Measurements from ENCODE around the gene KRTAP9-1. TPM values are rescaled to one million over a fixed set of nuclear protein-coding genes. Genes with fewer than 3 reads are reported as not detected.
"Not testable (repeated sequence)": the region's sequence is repeated elsewhere in the genome, so short reads cannot be mapped to it uniquely, and the experiment has no call there.

The KRTAP9-1 gene
- not detected for total RNA-seq

DNA sequence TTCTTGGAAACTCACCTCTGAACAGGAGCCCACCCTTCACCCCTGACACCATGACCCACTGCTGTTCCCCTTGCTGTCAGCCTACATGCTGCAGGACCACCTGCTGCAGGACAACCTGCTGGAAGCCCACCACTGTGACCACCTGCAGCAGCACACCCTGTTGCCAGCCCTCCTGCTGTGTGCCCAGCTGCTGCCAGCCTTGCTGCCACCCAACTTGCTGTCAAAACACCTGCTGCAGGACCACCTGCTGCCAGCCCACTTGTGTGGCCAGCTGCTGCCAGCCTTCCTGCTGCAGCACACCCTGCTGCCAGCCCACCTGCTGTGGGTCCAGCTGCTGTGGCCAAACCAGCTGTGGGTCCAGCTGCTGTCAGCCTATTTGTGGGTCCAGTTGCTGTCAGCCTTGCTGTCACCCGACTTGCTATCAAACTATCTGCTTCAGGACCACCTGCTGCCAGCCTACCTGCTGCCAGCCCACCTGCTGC lies at the start of gene KRTAP9-1:
TSS of gene KRTAP9-1 (plus strand) at position 51 of the 482 bp plus-strand sequence. CDS start at position 51, 0 bp downstream.
- H3K27me3 Mint-ChIP-seq; ATAC-seq; POLR2A ChIA-PET; CTCF ChIA-PET; H3K36me3 Mint-ChIP-seq (ENCODE audit: low read depth); H3K4me3 Mint-ChIP-seq; DNase-seq; H3K9me3 Mint-ChIP-seq (ENCODE audit: low read depth); H3K4me1 Mint-ChIP-seq; H3K27ac Mint-ChIP-seq; intact Hi-C loops (cut with DNase I, micrococcal nuclease): not testable (repeated sequence)

DNA sequence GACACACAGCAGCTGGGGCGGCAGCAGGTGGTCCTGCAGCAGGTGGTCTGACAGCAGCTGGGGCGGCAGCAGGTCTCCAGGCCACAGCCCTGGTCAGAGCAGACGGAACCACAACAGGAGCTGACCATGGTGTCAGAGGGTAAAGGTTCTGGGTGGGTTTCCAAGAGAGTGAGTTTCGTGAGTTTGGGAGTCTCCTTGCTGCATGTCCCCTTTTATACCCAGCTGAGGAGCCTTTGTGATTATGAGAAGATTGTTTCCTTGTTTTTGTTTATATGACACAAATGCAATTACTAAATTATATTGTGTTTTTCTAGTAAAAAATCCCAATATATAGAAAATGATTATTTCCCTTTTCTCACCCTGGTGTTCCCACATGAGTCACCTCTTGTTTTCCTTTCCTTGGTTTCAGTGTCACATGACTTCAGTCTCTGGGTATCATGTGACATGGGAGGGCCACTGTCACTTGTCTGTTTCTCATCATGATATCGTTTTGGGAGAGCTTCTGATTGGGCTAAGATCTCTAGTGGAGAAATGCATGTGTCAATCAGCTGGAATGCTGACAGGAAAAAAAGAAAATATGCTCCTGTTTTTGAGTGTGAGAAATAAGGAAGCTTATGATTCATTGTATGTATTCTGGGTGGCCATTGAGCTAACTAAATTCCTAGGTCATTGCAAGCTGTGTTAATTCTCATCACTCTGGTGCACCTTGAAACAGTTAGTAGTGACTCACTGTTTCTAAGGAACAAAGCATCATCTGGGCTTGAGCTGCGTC lies 49.1 kb upstream of the KRTAP9-1 start, which contains the start of gene KRTAP4-6:
TSS of gene KRTAP4-6 (minus strand) at position 185 of the 772 bp plus-strand sequence. CDS start at position 128, 57 bp downstream.
- POLR2A ChIA-PET: interaction anchor here (0.9 kb wide), 1 partner anchor 11 kb away, joined by 3 read pairs; no protein-coding TSS in a partner anchor
- intact Hi-C loops (cut with DNase I, micrococcal nuclease): loop anchor here in 1 of 2 experiments (2.0 kb wide), 1 partner anchor 56 kb away; the partner anchor contains the start of gene KRTAP4-7

GRCh38 chr17:41141361-41141760 lies 48.3 kb upstream of the KRTAP9-1 start:
- DNase-seq (no peak), ATAC-seq (no peak)
- Mint-ChIP-seq H3K4me1 (no peaks in the 10 kb centered on the region), H3K9me3 (ENCODE audit: low read depth) (peaks cover 20% of the 10 kb centered on the region), H3K4me3 (no peak overlapping the region), H3K27ac (no peak overlapping the region), H3K27me3 (peaks cover 2% of the 10 kb centered on the region), H3K36me3 (ENCODE audit: low read depth) (peaks cover 2% of the 10 kb centered on the region)
- POLR2A ChIA-PET: interaction anchor here (0.9 kb wide), 1 partner anchor 12 kb away, joined by 3 read pairs; no protein-coding TSS in a partner anchor
- intact Hi-C loops (cut with DNase I, micrococcal nuclease): loop anchor here in 1 of 2 experiments (2.0 kb wide), 1 partner anchor 57 kb away; the partner anchor contains the start of gene KRTAP4-7
- CTCF ChIA-PET: interaction anchor here (0.8 to 1.1 kb wide), 2 partner anchors 181 to 524 kb away, joined by 3 read pairs; no protein-coding TSS in a partner anchor

More for the DNA sequence above, 49.1 kb upstream of the KRTAP9-1 start, which contains the start of gene KRTAP4-6:
- peaks cover 20% of the 10 kb centered on the region for H3K9me3 Mint-ChIP-seq (ENCODE audit: low read depth)
- no peak within 1 kb of the TSS for H3K4me3 Mint-ChIP-seq
- CTCF ChIA-PET: no interaction called here
- H3K27ac Mint-ChIP-seq: no peak within 1 kb of the TSS
- peaks cover 2% of the 10 kb centered on the region for H3K36me3 Mint-ChIP-seq (ENCODE audit: low read depth)
- ATAC-seq (no peak), DNase-seq (no peak)
- H3K27me3 Mint-ChIP-seq: peaks cover 2% of the 10 kb centered on the region
- no peaks in the 10 kb centered on the region for H3K4me1 Mint-ChIP-seq

DNA sequence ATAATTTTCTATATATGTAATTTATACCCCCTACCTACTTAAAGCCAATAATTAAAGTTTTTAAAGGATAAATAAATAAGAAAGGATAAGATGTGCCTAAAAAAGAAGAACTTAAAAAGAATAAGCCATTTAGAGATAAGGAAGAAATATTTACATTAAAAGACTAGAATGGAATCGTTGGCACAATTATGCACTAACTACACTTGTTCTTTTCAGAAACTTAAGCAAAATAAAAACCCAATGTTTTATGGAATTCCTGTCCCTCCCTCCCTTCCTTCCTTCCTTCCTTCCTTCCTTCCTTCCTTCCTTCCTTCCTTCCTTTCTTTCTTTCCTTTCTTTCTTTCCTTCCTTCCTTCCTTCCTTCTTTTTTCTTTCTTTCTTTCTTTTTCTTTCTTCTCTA lies 44.8 kb upstream of the KRTAP9-1 start:
- Mint-ChIP-seq H3K27me3 (peaks cover 3% of the 10 kb centered on the region), H3K9me3 (ENCODE audit: low read depth) (peaks cover 17% of the 10 kb centered on the region), H3K27ac (no peak overlapping the region), H3K4me3 (no peak overlapping the region), H3K36me3 (ENCODE audit: low read depth) (peaks cover 2% of the 10 kb centered on the region), H3K4me1 (no peaks in the 10 kb centered on the region)
- ChIA-PET CTCF (no interaction called here), POLR2A (no interaction called here)
- ATAC-seq (no peak), DNase-seq (no peak)
- intact Hi-C loops (cut with DNase I, micrococcal nuclease): no loop called here

DNA sequence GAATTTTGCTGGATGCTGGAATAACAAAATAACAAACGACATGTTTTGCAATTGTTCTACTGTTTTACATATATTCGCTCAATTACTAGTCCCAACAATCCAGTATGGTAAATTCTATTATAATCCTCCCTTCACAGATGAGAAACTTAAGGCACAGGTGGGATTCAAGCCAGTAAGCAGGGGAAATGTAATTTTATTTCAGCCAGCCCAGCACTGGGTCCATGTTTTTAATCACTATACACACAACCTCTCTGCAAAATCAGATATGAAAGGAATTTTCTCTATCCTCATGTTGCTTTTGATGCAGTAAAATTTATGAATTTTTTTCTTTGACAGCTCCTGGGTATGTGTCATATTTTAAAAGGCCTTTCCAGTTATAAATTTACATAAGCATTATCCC lies 44.4 kb upstream of the KRTAP9-1 start:
- H3K27ac Mint-ChIP-seq: no peak overlapping the region
- H3K9me3 Mint-ChIP-seq (ENCODE audit: low read depth): peaks cover 17% of the 10 kb centered on the region
- ATAC-seq (no peak), DNase-seq (no peak)
- peaks cover 3% of the 10 kb centered on the region for H3K27me3 Mint-ChIP-seq
- H3K36me3 Mint-ChIP-seq (ENCODE audit: low read depth): peaks cover 2% of the 10 kb centered on the region
- intact Hi-C loops (cut with DNase I, micrococcal nuclease): no loop called here
- POLR2A ChIA-PET: no interaction called here
- H3K4me3 Mint-ChIP-seq: no peak overlapping the region
- CTCF ChIA-PET: interaction anchor here (1.1 kb wide), 1 partner anchor 38 kb away, joined by 3 read pairs; no protein-coding TSS in a partner anchor
- no peaks in the 10 kb centered on the region for H3K4me1 Mint-ChIP-seq

DNA sequence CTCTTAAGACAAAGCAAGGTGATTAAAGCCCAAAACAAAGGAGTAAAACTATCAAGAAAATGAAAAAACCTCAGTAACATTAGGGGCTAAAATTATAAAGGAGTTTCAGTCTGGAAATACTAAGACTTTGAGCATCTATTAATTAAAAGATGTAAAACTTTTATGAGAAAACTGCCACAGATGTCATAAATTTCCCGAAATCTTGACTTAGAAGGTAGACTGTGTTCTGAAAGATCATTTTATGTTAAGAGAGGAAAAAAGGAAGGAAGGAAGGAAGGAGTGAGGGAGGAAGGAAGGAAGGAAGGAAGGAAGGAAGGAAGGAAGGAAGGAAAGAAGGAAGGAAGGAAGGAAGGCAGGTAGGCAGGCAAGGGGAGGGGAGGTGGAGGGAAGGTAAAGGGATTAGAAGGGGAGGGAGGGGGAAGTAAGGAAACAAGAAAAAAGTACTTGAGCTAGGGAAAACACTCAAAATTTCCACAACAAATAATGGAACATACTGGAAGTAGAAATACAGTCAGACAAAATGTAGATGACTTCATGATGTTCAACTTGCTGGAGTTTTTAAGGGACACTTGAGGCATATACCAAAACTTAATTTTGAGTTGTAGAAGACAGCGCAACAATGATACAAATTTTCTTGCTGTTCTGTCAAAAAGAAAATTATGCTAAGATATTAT lies 42.0 kb upstream of the KRTAP9-1 start:
- peaks cover 2% of the 10 kb centered on the region for H3K36me3 Mint-ChIP-seq (ENCODE audit: low read depth)
- ATAC-seq (no peak), DNase-seq (no peak)
- no peak overlapping the region for H3K27ac Mint-ChIP-seq
- no peaks in the 10 kb centered on the region for H3K4me1 Mint-ChIP-seq
- no peak overlapping the region for H3K4me3 Mint-ChIP-seq
- CTCF ChIA-PET: no interaction called here
- POLR2A ChIA-PET: no interaction called here
- intact Hi-C loops (cut with DNase I, micrococcal nuclease): no loop called here
- peaks cover 3% of the 10 kb centered on the region for H3K27me3 Mint-ChIP-seq
- H3K9me3 Mint-ChIP-seq (ENCODE audit: low read depth): peaks cover 13% of the 10 kb centered on the region

- DNase-seq; H3K27me3 Mint-ChIP-seq; H3K4me1 Mint-ChIP-seq; H3K27ac Mint-ChIP-seq; intact Hi-C loops (cut with DNase I, micrococcal nuclease); H3K9me3 Mint-ChIP-seq (ENCODE audit: low read depth); H3K36me3 Mint-ChIP-seq (ENCODE audit: low read depth); ATAC-seq; POLR2A ChIA-PET; H3K4me3 Mint-ChIP-seq: not testable (repeated sequence)
- CTCF ChIA-PET: interaction anchor here (0.7 kb wide), 1 partner anchor 133 kb away, joined by 3 read pairs; no protein-coding TSS in a partner anchor
Observed at GRCh38 chr17:41148971-41149651, 40.6 kb upstream of the KRTAP9-1 start.

- ATAC-seq: no peak
- no peak within 1 kb of the TSS for H3K4me3 Mint-ChIP-seq
- ChIA-PET CTCF (interaction anchor here (0.7 kb wide), 1 partner anchor 134 kb away, joined by 3 read pairs; no protein-coding TSS in a partner anchor), POLR2A (no interaction called here)
- H3K4me1 Mint-ChIP-seq: no peaks in the 10 kb centered on the region
- no peaks in the 10 kb centered on the region for H3K36me3 Mint-ChIP-seq (ENCODE audit: low read depth)
- H3K27ac Mint-ChIP-seq: no peak within 1 kb of the TSS
- H3K9me3 Mint-ChIP-seq (ENCODE audit: low read depth): no peaks in the 10 kb centered on the region
- intact Hi-C loops (cut with DNase I, micrococcal nuclease): no loop called here
- DNase-seq: no peak
- peaks cover 3% of the 10 kb centered on the region for H3K27me3 Mint-ChIP-seq
Observed at GRCh38 chr17:41149652-41149985, 40.1 kb upstream of the KRTAP9-1 start, which contains the start of gene KRTAP4-5. TSS of gene KRTAP4-5 (minus strand) at chr17:41149825. CDS start at chr17:41149767, 58 bp downstream.

GRCh38 chr17:41150026-41150425 lies 39.7 kb upstream of the KRTAP9-1 start:
- ChIA-PET POLR2A (no interaction called here), CTCF (interaction anchor here (0.7 kb wide), 1 partner anchor 134 kb away, joined by 3 read pairs; no protein-coding TSS in a partner anchor)
- peaks cover 3% of the 10 kb centered on the region for H3K27me3 Mint-ChIP-seq
- DNase-seq: no peak
- H3K9me3 Mint-ChIP-seq (ENCODE audit: low read depth): no peaks in the 10 kb centered on the region
- ATAC-seq: no peak
- H3K4me3 Mint-ChIP-seq: no peak overlapping the region
- no peaks in the 10 kb centered on the region for H3K36me3 Mint-ChIP-seq (ENCODE audit: low read depth)
- intact Hi-C loops (cut with DNase I, micrococcal nuclease): no loop called here
- H3K27ac Mint-ChIP-seq: no peak overlapping the region
- H3K4me1 Mint-ChIP-seq: no peaks in the 10 kb centered on the region

- intact Hi-C loops (cut with DNase I, micrococcal nuclease): no loop called here
- POLR2A ChIA-PET: no interaction called here
- DNase-seq (no peak), ATAC-seq (no peak)
- no peaks in the 10 kb centered on the region for H3K36me3 Mint-ChIP-seq (ENCODE audit: low read depth)
- H3K27me3 Mint-ChIP-seq: peaks cover 3% of the 10 kb centered on the region
- H3K9me3 Mint-ChIP-seq (ENCODE audit: low read depth): no peaks in the 10 kb centered on the region
- H3K4me1 Mint-ChIP-seq: no peaks in the 10 kb centered on the region
- CTCF ChIA-PET: interaction anchor here (1.7 kb wide), 1 partner anchor 18 kb away, joined by 8 read pairs; no protein-coding TSS in a partner anchor
- no peak overlapping the region for H3K27ac Mint-ChIP-seq
- no peak overlapping the region for H3K4me3 Mint-ChIP-seq
Observed at GRCh38 chr17:41151525-41151924, 38.2 kb upstream of the KRTAP9-1 start.

DNA sequence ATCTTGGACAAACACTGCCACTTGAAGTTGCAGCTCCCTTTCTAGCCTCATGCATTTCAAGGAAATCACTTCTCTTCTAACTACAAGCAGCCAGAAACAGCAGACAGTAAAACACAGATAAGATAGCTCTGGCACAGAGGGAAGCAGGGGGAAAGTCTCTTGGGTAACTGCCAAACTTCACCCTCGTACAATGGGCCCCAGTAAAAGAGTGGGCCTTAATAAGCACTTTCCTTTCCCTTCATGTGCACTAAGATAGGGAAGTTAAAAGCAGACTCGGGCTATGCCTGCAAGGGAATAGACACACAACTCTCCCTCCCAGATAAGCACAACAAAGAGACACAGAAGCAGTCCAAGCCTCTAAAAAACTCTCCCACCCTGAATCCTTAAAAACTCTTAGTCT lies 35.8 kb upstream of the KRTAP9-1 start:
- no peaks in the 10 kb centered on the region for H3K9me3 Mint-ChIP-seq (ENCODE audit: low read depth)
- intact Hi-C loops (cut with DNase I, micrococcal nuclease): no loop called here
- no peak overlapping the region for H3K27ac Mint-ChIP-seq
- H3K4me3 Mint-ChIP-seq: no peak overlapping the region
- H3K27me3 Mint-ChIP-seq: peaks cover 4% of the 10 kb centered on the region
- ChIA-PET CTCF (no interaction called here), POLR2A (no interaction called here)
- DNase-seq (no peak), ATAC-seq (no peak)
- no peaks in the 10 kb centered on the region for H3K36me3 Mint-ChIP-seq (ENCODE audit: low read depth)
- H3K4me1 Mint-ChIP-seq: no peaks in the 10 kb centered on the region

Measured in activated CD4-positive, alpha-beta T cell treated with anti-CD3 and anti-CD28 coated beads for 36 hours (primary cell).